Measurements from ENCODE around the gene ASTN2.
"Not testable (repeated sequence)": the region's sequence is repeated elsewhere in the genome, so short reads cannot be mapped to it uniquely, and the experiment has no call there.

DNA sequence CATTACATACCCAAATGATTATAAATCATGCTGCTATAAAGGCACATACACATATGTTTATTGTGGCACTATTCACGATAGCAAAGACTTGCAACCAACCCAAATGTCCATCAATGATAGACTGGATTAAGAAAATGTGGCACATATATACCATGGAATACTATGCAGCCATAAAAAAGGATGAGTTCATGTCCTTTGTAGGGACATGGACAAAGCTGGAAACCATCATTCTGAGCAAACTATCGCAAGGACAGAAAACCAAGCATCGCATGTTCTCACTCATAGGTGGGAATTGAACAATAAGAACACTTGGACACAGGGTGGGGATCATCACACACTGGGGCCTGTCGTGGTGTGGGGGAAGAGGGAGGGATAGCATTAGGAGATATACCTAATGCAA is 960.3 kb downstream of the ASTN2 start:
- TF ChIP-seq EP300 (IDR thresholded peaks at IDR 0.05); MYC (IDR thresholded peaks at IDR 0.05; ENCODE audit: borderline replicate concordance, low read length); RCOR1 (IDR thresholded peaks at IDR 0.05; ENCODE audit: low read depth, low read length); BHLHE40 (IDR thresholded peaks at IDR 0.05; ENCODE audit: low read depth, low read length); RNF2 (IDR thresholded peaks at IDR 0.05; ENCODE audit: borderline replicate concordance, low read depth); POLR2A (IDR thresholded peaks at IDR 0.05; ENCODE audit: low read length); GATA3 (IDR thresholded peaks at IDR 0.05; ENCODE audit: borderline replicate concordance): not testable (repeated sequence)
- TF ChIP-seq, protein P1, sequence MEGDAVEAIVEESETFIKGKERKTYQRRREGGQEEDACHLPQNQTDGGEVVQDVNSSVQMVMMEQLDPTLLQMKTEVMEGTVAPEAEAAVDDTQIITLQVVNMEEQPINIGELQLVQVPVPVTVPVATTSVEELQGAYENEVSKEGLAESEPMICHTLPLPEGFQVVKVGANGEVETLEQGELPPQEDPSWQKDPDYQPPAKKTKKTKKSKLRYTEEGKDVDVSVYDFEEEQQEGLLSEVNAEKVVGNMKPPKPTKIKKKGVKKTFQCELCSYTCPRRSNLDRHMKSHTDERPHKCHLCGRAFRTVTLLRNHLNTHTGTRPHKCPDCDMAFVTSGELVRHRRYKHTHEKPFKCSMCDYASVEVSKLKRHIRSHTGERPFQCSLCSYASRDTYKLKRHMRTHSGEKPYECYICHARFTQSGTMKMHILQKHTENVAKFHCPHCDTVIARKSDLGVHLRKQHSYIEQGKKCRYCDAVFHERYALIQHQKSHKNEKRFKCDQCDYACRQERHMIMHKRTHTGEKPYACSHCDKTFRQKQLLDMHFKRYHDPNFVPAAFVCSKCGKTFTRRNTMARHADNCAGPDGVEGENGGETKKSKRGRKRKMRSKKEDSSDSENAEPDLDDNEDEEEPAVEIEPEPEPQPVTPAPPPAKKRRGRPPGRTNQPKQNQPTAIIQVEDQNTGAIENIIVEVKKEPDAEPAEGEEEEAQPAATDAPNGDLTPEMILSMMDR (IDR thresholded peaks at IDR 0.05) = not testable (repeated sequence)
- TF ChIP-seq, protein P2, sequence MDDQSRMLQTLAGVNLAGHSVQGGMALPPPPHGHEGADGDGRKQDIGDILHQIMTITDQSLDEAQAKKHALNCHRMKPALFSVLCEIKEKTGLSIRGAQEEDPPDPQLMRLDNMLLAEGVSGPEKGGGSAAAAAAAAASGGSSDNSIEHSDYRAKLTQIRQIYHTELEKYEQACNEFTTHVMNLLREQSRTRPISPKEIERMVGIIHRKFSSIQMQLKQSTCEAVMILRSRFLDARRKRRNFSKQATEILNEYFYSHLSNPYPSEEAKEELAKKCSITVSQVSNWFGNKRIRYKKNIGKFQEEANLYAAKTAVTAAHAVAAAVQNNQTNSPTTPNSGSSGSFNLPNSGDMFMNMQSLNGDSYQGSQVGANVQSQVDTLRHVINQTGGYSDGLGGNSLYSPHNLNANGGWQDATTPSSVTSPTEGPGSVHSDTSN (IDR thresholded peaks at IDR 0.05) = not testable (repeated sequence)
- TF ChIP-seq, protein P3, sequence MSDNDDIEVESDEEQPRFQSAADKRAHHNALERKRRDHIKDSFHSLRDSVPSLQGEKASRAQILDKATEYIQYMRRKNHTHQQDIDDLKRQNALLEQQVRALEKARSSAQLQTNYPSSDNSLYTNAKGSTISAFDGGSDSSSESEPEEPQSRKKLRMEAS (IDR thresholded peaks at IDR 0.05) = not testable (repeated sequence)
